Stimulated activated CD4-positive, alpha-beta T cell treated with anti-CD3 and anti-CD28 coated beads, Interleukin-2, amount 100 ng/mL, for 24 hours (primary cell): ENCODE results near the gene FCRL1.

Experiments used
- DNase-seq, 2 donors: peaks; one replicate each; pipeline ENCODE4 v3.0.0-alpha.2; 2020

The FCRL1 gene

DNA sequence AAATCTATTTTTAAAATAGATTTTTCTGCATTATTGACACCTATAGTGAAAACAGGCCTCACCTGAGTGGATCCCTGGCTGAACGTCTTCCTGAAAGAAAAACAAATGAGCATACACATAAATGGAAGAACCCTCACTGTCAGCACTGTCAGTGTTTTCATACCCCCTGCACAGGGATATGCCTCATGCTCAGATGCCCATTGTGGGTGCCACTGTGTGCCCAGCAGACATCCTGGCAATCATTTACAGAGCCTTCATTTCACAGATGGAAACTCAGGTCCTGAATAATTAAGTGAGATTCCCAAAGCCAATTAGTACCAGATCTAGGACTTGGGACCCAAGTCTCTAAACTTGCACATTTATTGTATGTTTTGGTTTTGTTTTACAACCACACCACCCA lies 19.9 kb downstream of the FCRL1 start:
- DNase-seq, result no peak

DNA sequence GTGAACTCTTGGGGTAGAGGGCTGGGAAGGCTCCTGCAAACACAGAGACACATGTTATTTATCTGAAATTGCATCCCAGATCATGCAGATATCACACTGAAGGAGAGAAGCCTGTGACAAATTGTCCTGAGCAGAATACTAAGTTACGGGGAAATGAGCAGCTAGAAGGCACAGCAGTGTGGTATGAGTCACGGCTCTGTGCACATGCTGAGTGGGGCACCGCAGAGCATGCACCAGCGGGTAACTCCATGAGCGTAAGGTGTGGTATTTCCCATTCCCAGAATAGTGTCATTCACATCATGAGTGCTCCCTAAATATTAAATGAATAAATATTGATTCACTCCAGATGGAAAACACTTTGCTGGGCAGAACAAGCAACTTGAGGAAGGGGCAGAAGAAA lies 21.7 kb downstream of the FCRL1 start:
- no peak for DNase-seq

DNA sequence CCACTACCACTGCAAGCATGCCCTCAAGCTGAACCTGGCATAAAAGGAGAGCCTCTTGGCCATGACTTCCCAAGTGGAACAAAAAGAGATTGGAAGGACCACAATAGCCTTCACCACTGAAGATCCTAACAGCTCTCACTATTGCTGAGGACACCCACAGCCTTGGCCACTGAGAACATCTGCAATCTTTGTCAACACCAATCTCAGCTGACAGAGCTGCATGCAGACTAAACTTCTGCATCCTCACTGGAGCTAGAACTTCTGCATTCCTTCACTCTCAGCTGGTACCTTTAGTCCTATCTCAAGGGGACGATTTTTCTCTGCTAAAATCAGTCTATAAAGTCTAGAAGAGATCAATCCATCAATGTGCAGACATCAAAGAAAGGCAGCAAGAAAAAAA lies 34.7 kb downstream of the FCRL1 start:
- DNase-seq, result no peak

DNA sequence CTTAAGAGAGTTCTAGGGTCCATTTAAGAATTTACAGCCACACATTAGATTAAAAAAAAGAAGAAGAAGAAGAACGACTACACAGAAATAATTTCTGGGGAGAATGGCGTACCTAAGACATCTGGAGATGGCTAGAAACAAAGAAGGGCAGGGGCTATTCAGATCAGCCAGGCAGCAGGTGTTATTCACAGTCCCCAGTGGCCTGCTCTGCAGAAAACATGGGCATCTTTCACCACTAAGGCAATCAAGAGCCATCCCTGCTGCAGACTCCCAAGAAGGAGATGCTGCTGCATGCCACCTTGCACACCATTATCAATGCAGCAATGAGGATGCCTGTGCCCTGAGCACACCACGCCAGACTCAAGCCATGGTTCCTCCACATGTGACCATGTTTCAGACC lies 35.1 kb downstream of the FCRL1 start:
- DNase-seq, result no peak

DNA sequence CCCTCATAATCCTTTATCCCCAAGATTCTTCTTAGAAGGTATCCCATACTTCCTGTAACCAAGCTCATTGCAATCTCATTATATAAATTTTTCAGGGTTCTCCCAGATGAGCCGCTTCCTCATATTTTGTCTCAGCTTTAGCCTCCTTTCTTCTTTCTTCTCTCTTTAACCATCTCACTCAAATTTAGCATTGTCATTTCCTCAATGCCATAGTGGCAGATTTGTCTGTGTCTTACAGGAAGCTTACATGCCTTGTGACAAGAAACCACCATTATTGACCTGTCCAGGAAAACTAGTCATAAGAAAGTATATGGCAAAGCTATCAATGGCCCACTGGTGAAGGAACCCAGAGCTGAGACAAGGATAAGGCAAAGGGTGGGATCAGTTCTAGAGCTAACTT lies 37.0 kb downstream of the FCRL1 start:
- DNase-seq, result no peak

DNA sequence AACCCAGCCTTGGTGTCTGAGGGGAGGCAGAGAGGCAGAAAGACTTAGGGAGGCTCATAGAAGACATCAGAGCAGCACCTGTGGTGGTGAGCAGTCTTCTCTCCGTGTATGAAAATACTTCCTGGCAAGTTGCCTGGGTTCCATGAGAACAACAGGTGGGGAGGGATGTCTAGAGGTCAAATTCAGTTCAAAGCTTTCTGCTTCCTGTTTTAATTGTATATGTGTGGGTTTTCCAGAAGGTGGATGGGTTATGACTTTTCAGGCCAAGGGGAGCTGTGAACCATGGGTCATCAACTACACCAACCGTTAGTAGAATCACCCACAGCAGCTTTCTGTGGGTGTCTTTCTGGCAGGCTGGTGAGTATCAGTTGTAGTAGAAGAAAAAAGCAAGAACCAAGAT lies 38.9 kb downstream of the FCRL1 start:
- no peak for DNase-seq

DNA sequence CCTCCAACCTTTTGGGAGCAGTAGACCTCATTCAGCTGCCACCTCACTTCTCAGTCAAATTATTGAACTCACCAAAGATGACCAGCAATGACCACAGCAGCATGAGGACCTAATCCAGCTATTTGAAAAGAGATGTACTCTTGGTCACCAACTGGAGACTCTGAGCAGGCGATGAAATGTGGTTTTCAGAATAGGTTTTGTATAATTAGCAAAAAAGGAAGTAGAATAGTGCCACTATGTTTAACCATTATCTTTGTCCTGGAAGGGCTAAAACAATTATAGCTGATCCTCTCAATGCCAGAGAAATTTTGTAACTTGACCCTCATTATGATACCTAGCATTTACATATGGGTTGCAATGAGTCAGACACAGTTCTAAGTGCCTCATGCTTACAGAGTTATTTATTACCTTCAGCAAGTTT lies 42.9 kb downstream of the FCRL1 start, which contains the start of gene FCRL2:
TSS of gene FCRL2 (minus strand) at position 162 of the 421 bp plus-strand sequence. CDS start at position 103, 59 bp downstream.
- no peak for DNase-seq

DNA sequence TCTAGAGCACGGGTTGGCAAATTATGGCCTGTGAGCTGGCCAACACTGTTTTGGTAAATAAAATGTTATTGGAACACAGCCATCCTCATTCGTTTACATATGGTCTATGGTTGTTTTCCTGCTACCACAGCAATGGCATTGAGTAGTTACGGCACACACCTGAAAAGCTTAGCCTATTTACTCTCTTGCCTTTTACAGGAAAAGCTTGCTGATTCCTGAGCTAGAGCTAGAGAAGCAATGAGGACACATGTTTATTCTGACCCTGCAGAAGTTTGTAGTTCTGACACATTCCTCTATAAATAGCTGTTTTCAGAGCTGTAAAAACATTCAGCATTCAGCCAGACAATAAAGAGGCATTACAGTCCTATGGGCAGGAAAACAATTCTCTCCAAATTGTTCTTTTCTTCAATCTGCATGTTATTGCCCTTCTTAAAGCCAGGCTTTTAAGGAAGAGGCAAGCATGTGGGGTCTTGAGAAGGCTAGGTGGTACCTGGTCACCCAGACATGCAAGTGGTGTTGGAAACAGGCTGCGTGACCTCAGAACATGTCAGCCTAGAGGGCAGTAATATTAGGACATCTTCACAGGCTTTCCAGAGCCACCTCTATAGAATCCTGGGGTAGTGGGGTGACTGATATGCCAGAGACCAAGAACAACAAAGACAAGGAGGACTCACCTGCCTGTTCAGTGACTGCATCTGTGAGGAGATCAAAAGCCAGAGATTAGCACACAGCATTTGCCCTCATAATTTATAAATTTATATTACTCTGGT lies 44.6 kb downstream of the FCRL1 start:
- no peak for DNase-seq

DNA sequence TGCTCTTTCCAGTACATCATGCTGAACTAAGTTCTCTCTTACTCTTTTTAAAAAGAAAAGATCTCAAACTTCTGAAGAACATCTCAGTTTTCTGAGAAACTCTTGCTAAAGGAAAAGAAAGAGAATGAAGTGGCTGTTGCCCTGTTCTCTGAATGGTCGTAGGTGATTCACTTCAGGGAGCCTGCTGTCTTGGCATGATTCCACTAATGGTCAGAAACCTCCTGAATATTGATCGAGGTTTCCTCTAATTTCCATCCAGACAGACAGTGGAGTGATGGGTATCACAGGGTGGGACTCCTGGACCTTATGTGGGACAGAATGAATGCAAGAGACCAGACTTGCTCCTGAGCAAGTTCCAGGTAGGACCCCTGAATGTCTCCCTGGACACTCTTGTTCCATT lies 45.5 kb downstream of the FCRL1 start:
- no peak for DNase-seq

DNA sequence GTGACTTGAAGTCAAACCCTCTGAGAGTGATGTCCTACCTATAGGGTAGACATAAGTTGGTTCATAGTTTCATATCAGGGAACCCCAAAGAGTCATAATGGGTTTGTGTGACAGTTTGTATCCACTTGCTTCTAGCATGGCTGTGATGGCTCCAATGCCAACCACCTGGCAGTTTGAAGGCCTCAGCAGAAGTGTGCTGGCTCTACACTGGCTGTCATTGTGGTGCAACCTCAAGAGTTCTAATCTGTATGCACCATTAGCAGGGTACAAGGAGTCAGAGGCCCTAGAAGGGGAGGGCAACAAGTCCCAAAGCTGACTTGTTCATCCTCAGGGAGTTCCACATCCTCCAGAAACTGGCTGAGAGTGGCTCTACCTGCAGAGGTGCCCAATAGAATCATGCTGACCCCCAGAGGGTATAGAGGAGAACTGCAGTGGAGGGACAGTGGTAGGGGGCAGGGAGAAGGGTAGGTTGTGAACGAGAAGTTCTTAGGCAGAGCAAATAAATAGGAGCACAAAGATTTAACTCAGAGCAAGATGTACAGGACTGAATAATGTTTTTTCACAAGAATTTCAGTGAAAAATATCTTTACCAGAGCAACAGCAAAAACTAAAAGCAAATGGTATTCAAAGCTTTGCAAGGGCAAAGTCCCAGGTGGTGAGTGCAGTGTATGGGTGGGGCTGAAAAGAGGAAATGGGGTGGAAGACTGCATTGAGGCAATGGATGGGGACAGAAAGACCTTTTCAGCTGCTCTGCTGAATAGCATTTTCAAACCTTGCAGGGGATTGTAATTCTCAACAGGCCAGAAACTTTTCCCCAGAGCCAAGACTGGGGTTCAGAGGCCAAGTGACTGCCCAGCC lies 46.2 kb downstream of the FCRL1 start:
- DNase-seq, result no peak

DNA sequence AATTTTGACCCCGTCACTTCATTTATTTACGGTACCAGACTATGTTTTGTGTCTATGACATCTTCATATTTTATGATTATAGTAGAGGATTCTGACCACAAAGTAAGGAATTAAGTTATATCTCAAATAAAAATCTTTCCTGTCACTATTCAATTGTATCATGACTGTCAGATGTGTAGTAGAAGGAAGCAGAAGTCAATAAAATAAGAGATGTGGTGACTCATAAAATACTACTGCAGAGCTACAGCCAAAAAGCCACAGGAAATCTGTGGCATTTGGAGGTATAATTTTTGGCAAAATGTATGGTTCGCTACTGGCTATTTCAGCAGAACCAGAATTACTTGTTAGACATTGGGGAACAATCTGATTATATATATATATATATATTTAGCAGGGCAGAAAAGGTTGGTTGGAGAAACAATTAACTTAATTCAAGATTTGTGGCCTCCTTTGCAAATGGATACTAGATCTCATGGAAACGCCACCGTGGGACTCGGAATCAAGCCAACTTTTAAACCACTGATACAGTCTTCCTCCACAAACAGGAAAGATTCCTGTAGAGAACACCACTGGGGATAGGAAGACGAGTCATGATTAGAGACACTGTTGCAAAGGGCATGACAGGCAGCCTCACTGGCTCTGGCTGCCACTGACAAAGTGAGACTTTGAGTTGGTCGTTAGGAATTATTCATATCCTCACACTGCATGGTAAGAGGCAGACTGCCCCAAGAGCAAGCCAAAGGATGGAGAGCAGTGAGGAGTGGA lies 48.1 kb downstream of the FCRL1 start:
- DNase-seq, result no peak

DNA sequence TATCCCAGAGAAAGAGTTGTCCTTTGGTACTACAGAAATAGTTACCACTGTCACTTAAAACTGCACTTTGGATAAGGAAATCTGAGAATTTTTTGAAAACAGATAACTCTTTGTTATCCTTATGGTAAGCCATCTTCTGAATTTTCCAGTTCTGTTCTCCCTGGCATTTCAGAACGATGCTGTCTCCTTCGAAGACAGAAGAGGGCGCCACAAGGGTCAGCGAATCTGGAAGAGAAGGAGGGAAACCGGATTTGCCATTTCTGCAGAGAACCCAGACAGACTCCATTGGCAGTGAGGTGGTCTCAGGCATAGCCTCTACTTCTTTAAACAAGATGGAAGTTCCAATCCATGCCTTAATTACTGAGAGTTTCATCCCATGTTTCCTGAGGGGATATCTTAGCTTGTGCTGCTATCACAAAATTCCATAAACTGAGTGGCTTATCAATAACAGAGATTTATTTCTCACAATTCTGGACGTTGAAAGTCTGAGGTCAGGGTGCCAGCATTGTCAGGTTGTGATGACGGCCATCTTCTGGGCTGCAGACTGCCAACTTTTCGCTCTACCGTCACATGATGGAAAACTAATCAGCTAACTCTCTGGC lies 49.4 kb downstream of the FCRL1 start:
- no peak for DNase-seq

DNA sequence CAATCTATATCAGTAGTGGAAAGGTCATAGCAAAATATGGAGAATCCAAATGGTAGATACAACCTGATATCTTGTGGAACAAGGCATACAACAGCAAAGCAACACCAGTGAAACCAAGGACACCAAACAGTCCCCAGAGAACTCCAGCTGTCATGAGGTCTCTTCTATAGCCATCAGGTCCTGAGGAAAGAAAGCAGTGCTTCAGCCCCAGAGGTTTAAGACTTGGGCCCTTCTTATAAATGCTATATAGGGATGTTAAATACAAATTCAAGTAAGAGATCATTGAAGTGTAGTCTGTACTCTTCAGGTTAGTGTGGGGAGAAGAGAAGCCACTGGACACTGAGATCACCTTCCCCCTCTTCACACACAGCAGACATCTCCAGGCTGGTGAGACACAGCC lies 53.1 kb downstream of the FCRL1 start:
- no peak for DNase-seq

DNA sequence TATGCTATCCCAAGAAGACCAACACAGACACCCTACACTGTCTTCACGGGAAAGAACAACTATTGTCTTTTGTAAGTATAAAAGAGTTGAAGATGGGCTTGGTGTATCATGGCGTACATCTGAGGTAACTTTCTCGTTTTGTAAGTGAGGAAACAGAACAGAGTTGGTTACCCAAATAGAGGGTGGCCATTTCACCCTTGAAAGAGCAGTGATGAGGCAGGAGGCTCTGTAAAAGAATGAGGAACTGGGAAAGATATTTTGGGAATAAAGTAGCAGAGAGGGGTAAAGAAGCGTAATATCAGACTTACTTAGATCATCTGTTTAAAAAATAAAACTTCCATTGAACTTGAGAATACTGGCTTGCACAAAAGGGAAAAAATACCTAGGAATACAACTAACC lies 61.9 kb downstream of the FCRL1 start:
- no peak for DNase-seq

DNA sequence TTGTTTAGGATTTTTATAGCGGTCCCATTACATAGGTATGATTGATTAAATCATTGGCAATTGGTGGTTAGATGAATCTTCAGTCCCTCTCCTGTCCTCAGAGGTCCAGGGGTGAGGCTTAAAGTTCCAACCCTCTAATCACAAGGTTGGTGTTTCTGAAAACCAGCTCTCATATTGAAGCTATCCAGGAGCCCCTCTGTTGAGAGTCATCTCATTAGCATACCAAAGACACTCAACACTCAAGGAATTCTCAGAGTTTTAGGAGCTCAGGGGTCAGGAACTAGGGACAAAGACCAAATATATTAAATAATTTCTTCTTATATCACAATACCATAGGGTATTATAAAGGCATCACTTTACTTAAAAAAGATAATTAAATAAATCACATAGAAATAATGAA lies 66.3 kb downstream of the FCRL1 start:
- no peak for DNase-seq

DNA sequence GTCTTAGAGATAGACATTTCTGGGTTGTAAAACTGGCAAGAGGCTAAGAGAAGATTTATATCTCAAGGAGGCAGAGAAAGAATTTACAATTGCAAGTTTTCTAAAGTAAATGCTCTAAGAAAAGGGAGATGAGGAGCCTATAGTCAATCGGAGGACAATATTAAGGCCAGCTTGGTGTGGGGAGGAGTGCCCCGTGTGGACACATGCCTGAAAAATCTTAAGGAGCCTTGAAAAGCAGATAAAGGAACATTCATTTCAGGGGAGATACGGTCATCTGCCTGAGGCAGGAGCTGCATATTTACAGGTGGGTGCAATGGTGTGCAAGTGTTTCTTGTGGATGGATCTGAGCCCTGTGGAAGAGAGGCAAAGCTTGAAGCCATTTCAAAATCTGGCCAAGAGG lies 68.6 kb downstream of the FCRL1 start:
- no peak for DNase-seq

DNA sequence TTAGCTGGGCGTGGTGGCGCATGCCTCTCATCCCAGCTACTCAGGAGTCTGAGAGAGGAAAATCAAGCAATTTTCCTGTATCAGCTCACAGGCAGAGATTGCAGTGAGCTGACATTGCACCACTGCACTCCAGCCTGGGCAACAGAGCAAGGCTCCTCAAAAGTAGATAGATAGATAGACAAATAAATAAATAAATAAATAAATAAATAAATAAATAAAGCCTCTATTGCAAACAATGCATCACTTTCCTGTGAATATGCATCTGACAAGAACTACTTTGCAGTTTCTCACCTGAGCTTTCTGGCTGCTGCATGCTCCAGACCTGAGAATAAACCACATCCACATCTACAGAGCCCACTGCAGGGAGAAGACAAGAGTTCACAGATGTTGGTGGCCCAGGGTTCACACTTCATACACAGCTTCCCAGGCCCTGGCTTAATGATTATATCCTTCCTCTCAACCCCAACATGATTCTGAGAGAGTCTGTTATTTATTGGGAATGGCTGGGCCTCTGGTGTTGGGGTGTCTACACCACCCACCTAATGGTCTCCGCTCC lies 71.6 kb downstream of the FCRL1 start:
- no peak for DNase-seq
